HepG2 (cell line): Measurements from ENCODE around the gene CAPN9. TPM values are rescaled to one million over a fixed set of nuclear protein-coding genes. Genes with fewer than 3 reads are reported as not detected.

Source experiments
- KDM3A ChIP-seq: IDR thresholded peaks from 2 replicates; pipeline ENCODE4 v1.6.1; 2018; ENCODE audit warnings: low read depth, missing compliant biosample characterization
- MZF1 ChIP-seq: sonication (generic); formaldehyde crosslinking; IDR thresholded peaks from 2 replicates; pipeline ENCODE4 v1.8.1; 2023; ENCODE audit warnings: mild to moderate bottlenecking, missing genetic modification reagents, borderline replicate concordance
- PAX8 ChIP-seq: sonication (generic); formaldehyde crosslinking; IDR thresholded peaks from 2 replicates; pipeline ENCODE4 v1.8.0; 2022; ENCODE audit warnings: mild to moderate bottlenecking, missing genetic modification reagents, borderline replicate concordance
- PITX1 ChIP-seq: sonication (generic); formaldehyde crosslinking; IDR thresholded peaks from 2 replicates; pipeline ENCODE4 v1.5.1; 2020; ENCODE audit warnings: mild to moderate bottlenecking, missing genetic modification reagents
- SRSF9 ChIP-seq: fragments of 200-400 bp; formaldehyde crosslinking; IDR thresholded peaks from 2 replicates; pipeline ENCODE4 v1.6.1; 2018; ENCODE audit warnings: borderline replicate concordance, mild to moderate bottlenecking, low read depth, low read length; ENCODE audit not compliant: insufficient read depth, poor library complexity, severe bottlenecking
- ZNF30 ChIP-seq: sonication (generic); formaldehyde crosslinking; IDR thresholded peaks from 2 replicates; pipeline ENCODE4 v1.5.0; 2020; ENCODE audit warnings: mild to moderate bottlenecking, missing genetic modification reagents
- ZNF468 ChIP-seq: sonication (generic); formaldehyde crosslinking; IDR thresholded peaks from 2 replicates; pipeline ENCODE4 v1.8.0; 2022; ENCODE audit warnings: mild to moderate bottlenecking, moderate library complexity, missing genetic modification reagents
- ZNF589 ChIP-seq: sonication (generic); formaldehyde crosslinking; conservative IDR thresholded peaks from 2 replicates; pipeline ENCODE4 v1.8.0; 2022; ENCODE audit warnings: mild to moderate bottlenecking, moderate library complexity, missing genetic modification reagents
- ZNF598 ChIP-seq: sonication (generic); formaldehyde crosslinking; IDR thresholded peaks from 2 replicates; pipeline ENCODE4 v1.5.1; 2020; ENCODE audit warnings: mild to moderate bottlenecking, missing genetic modification reagents, borderline replicate concordance
- polyA plus RNA-seq, 8 experiments: library from polyadenylated mRNA; depleted of rRNA in 3 of 8; stranded (reverse) in 7 of 8; unstranded in 1 of 8; fragments of >200 nt; fragmentation: Illumina TruSeq in 4 of 8; extraction: Trizol in 4 of 8; gene quantifications; 2 replicates each; pipeline versions ENCODE4 v1.2.1 to v1.2.3, GENCODE V29; 2011 to 2016; ENCODE audit warnings: low read depth in 4 of 8, missing spikeins in 1 of 8, mixed read lengths in 1 of 8; ENCODE audit not compliant: insufficient read depth in 1 of 8
- total RNA-seq, 5 experiments: library from RNA; depleted of rRNA; stranded (reverse); fragments of >200 nt; fragmentation: Illumina TruSeq; extraction: Trizol; gene quantifications; 2 replicates each; pipeline ENCODE4 v1.2.3, GENCODE V29; 2016; ENCODE audit warnings: low read depth in 1 of 5
- TF ChIP-seq, protein P1 (sequence below): sonication (generic); formaldehyde crosslinking; IDR thresholded peaks from 2 replicates; pipeline ENCODE4 v1.5.0; 2020; ENCODE audit warnings: mild to moderate bottlenecking, missing genetic modification reagents, borderline replicate concordance
- TF ChIP-seq, protein P2 (sequence below): sonication (generic); formaldehyde crosslinking; IDR thresholded peaks from 2 replicates; pipeline ENCODE4 v1.4.0; 2020; ENCODE audit warnings: mild to moderate bottlenecking, low read depth, missing genetic modification reagents
- TF ChIP-seq, protein P3 (sequence below): sonication (generic); formaldehyde crosslinking; IDR thresholded peaks from 2 replicates; pipeline ENCODE4 v1.5.1; 2020; ENCODE audit warnings: missing genetic modification reagents, mild to moderate bottlenecking, borderline replicate concordance
- TF ChIP-seq, protein P4 (sequence below): sonication (generic); formaldehyde crosslinking; IDR thresholded peaks from 2 replicates; pipeline ENCODE4 v1.4.0; 2020; ENCODE audit warnings: missing genetic modification reagents, borderline replicate concordance

Gene CAPN9
- total and polyA plus RNA-seq, 2 of the 13 experiments (the other 11 are each of a cell fraction or from before 2014, with no cell fraction given): 0.04 to 0.31 TPM

DNA sequence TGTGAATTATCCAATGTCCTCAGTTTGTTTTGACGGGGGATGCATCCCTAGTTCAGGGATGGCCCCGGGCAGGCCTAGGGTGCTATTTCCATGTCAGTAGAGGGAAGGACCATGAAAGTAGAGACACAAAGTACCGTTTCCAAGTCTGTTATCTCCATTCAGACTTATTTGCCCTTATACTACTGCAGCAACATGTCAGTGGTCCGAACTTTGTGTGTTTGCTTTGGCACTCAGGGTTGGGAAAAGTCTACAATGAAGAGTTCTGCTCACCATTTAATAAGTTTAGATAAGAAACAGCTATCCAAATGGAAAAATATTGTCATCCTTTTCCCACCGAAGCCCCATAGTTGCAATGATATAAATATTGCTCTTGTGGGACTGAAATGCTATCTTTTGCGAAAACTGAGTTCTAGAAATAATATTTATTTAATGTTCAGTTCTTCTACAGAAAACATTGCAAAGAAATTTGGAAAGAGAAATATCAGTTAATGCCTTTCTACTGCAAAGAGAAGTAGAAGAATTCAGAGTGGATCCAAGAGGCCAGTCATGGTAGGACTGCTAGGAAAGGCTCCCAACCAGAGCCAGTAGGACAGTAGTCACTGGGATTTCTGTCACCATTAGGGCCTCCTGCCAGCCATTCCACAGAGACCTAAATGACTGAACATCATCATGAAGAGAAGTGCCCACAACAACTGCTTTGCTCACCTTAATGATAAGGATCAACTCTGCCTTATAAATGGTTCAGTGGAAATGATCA is 21.8 kb upstream of the CAPN9 start (continued):
- TF ChIP-seq, protein P1, sequence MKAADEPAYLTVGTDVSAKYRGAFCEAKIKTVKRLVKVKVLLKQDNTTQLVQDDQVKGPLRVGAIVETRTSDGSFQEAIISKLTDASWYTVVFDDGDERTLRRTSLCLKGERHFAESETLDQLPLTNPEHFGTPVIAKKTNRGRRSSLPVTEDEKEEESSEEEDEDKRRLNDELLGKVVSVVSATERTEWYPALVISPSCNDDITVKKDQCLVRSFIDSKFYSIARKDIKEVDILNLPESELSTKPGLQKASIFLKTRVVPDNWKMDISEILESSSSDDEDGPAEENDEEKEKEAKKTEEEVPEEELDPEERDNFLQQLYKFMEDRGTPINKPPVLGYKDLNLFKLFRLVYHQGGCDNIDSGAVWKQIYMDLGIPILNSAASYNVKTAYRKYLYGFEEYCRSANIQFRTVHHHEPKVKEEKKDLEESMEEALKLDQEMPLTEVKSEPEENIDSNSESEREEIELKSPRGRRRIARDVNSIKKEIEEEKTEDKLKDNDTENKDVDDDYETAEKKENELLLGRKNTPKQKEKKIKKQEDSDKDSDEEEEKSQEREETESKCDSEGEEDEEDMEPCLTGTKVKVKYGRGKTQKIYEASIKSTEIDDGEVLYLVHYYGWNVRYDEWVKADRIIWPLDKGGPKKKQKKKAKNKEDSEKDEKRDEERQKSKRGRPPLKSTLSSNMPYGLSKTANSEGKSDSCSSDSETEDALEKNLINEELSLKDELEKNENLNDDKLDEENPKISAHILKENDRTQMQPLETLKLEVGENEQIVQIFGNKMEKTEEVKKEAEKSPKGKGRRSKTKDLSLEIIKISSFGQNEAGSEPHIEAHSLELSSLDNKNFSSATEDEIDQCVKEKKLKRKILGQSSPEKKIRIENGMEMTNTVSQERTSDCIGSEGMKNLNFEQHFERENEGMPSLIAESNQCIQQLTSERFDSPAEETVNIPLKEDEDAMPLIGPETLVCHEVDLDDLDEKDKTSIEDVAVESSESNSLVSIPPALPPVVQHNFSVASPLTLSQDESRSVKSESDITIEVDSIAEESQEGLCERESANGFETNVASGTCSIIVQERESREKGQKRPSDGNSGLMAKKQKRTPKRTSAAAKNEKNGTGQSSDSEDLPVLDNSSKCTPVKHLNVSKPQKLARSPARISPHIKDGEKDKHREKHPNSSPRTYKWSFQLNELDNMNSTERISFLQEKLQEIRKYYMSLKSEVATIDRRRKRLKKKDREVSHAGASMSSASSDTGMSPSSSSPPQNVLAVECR (CRISPR knock-in tag): no peak; the same call in 1 of the 2 replicates
- TF ChIP-seq, protein P2, sequence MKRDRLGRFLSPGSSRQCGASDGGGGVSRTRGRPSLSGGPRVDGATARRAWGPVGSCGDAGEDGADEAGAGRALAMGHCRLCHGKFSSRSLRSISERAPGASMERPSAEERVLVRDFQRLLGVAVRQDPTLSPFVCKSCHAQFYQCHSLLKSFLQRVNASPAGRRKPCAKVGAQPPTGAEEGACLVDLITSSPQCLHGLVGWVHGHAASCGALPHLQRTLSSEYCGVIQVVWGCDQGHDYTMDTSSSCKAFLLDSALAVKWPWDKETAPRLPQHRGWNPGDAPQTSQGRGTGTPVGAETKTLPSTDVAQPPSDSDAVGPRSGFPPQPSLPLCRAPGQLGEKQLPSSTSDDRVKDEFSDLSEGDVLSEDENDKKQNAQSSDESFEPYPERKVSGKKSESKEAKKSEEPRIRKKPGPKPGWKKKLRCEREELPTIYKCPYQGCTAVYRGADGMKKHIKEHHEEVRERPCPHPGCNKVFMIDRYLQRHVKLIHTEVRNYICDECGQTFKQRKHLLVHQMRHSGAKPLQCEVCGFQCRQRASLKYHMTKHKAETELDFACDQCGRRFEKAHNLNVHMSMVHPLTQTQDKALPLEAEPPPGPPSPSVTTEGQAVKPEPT (CRISPR knock-in tag): no peak
- TF ChIP-seq, protein P3, sequence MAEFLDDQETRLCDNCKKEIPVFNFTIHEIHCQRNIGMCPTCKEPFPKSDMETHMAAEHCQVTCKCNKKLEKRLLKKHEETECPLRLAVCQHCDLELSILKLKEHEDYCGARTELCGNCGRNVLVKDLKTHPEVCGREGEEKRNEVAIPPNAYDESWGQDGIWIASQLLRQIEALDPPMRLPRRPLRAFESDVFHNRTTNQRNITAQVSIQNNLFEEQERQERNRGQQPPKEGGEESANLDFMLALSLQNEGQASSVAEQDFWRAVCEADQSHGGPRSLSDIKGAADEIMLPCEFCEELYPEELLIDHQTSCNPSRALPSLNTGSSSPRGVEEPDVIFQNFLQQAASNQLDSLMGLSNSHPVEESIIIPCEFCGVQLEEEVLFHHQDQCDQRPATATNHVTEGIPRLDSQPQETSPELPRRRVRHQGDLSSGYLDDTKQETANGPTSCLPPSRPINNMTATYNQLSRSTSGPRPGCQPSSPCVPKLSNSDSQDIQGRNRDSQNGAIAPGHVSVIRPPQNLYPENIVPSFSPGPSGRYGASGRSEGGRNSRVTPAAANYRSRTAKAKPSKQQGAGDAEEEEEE (CRISPR knock-in tag): no peak
- TF ChIP-seq PAX8 (CRISPR knock-in tag) (no peak), PITX1 (CRISPR knock-in tag) (peak; percentile 52; the same call in 1 of the 2 replicates), ZNF30 (CRISPR knock-in tag) (no peak), KDM3A (no peak), ZNF589 (CRISPR knock-in tag) (no peak), ZNF468 (no peak), SRSF9 (no peak), ZNF598 (no peak), MZF1 (CRISPR knock-in tag) (no peak)
- TF ChIP-seq, protein P4, sequence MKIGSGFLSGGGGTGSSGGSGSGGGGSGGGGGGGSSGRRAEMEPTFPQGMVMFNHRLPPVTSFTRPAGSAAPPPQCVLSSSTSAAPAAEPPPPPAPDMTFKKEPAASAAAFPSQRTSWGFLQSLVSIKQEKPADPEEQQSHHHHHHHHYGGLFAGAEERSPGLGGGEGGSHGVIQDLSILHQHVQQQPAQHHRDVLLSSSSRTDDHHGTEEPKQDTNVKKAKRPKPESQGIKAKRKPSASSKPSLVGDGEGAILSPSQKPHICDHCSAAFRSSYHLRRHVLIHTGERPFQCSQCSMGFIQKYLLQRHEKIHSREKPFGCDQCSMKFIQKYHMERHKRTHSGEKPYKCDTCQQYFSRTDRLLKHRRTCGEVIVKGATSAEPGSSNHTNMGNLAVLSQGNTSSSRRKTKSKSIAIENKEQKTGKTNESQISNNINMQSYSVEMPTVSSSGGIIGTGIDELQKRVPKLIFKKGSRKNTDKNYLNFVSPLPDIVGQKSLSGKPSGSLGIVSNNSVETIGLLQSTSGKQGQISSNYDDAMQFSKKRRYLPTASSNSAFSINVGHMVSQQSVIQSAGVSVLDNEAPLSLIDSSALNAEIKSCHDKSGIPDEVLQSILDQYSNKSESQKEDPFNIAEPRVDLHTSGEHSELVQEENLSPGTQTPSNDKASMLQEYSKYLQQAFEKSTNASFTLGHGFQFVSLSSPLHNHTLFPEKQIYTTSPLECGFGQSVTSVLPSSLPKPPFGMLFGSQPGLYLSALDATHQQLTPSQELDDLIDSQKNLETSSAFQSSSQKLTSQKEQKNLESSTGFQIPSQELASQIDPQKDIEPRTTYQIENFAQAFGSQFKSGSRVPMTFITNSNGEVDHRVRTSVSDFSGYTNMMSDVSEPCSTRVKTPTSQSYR (CRISPR knock-in tag): peak; percentile 23; the same call in 1 of the 2 replicates
